Measurements from ENCODE around the gene SLAMF9.

Gene SLAMF9

GRCh38 chr1:159923203-159924024, 30.6 kb downstream of the SLAMF9 start:
- TF ChIP-seq CTCF (conservative IDR thresholded peaks at IDR 0.05): no peak
- H3K27ac ChIP-seq: no peak overlapping the region

GRCh38 chr1:159922511-159923202, 31.4 kb downstream of the SLAMF9 start:
- H3K27ac ChIP-seq: no peak overlapping the region
- no peak for TF ChIP-seq CTCF (conservative IDR thresholded peaks at IDR 0.05)

GRCh38 chr1:159921700-159922504, 32.1 kb downstream of the SLAMF9 start:
- TF ChIP-seq CTCF (conservative IDR thresholded peaks at IDR 0.05): no peak
- H3K27ac ChIP-seq: no peak overlapping the region

- no peak overlapping the region for H3K27ac ChIP-seq
Measured at GRCh38 chr1:159921251-159921650, 32.8 kb downstream of the SLAMF9 start.

GRCh38 chr1:159920651-159921050, 33.4 kb downstream of the SLAMF9 start:
- no peak for TF ChIP-seq CTCF (conservative IDR thresholded peaks at IDR 0.05)
- H3K27ac ChIP-seq: no peak overlapping the region

More at GRCh38 chr1:159921251-159921650, 32.8 kb downstream of the SLAMF9 start:
- no peak for TF ChIP-seq CTCF (conservative IDR thresholded peaks at IDR 0.05)

GRCh38 chr1:159920202-159920601, 33.8 kb downstream of the SLAMF9 start:
- no peak overlapping the region for H3K27ac ChIP-seq
- TF ChIP-seq CTCF (conservative IDR thresholded peaks at IDR 0.05): no peak

Data from VCaP (cell line).